Measurements from ENCODE around the gene GIGYF2.

Gene GIGYF2

GRCh38 chr2:232871835-232872736 lies 175.0 kb downstream of the GIGYF2 start:
- no peaks in the 10 kb centered on the region for H3K9me3 Mint-ChIP-seq
- no peak overlapping the region for H3K4me3 Mint-ChIP-seq
- H3K27ac Mint-ChIP-seq, result no peak overlapping the region
- peaks cover 9% of the 10 kb centered on the region for H3K27me3 Mint-ChIP-seq
- H3K36me3 Mint-ChIP-seq, result no peaks in the 10 kb centered on the region
- no peaks in the 10 kb centered on the region for H3K4me1 Mint-ChIP-seq

GRCh38 chr2:232872826-232873225 lies 175.7 kb downstream of the GIGYF2 start:
- Mint-ChIP-seq H3K27ac (no peak overlapping the region), H3K9me3 (no peaks in the 10 kb centered on the region), H3K36me3 (no peaks in the 10 kb centered on the region), H3K27me3 (peaks cover 11% of the 10 kb centered on the region), H3K4me3 (no peak overlapping the region), H3K4me1 (no peaks in the 10 kb centered on the region)

- Mint-ChIP-seq H3K36me3 (no peaks in the 10 kb centered on the region), H3K4me1 (no peaks in the 10 kb centered on the region), H3K4me3 (no peak overlapping the region), H3K9me3 (no peaks in the 10 kb centered on the region), H3K27me3 (peaks cover 13% of the 10 kb centered on the region), H3K27ac (no peak overlapping the region)
These were observed 176.3 kb downstream of the GIGYF2 start for GRCh38 chr2:232873292-232873908.

DNA sequence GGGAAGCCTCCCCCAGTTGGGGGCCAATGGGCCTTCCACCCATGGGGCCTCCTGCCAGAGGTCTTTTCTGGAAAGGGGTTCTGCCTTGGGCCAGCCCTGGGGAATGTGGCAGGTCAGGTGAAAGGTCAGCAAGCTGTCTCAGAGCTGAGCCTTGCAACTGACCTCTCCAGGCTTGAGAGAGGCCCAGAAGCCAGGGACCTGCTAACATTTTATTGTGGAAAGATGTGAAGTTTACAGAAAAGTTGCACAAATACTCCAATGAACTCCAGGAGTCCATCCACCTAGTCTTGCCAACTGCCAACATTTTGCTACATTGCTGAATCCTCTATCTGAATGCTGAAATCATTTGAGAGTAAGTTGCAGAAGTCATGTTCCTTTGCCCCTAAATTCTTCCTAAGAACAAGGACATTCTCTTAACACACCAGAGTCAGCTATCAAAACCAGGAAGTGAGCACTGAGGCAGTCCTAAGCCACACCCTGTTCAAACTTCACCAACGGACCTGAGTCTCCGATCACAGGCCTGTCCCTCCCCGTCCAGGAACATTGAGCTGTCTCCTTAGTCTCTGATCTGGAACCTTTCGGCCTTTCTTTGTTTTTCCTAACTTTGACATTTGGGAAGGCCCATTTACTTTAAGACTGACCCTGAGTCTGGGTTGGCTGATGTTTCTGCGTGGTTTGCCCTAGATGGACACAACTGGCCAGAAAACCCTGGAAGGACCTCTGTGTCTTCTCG lies 176.9 kb downstream of the GIGYF2 start:
- H3K27ac Mint-ChIP-seq, result no peak overlapping the region
- H3K4me3 Mint-ChIP-seq, result no peak overlapping the region
- no peaks in the 10 kb centered on the region for H3K9me3 Mint-ChIP-seq

DNA sequence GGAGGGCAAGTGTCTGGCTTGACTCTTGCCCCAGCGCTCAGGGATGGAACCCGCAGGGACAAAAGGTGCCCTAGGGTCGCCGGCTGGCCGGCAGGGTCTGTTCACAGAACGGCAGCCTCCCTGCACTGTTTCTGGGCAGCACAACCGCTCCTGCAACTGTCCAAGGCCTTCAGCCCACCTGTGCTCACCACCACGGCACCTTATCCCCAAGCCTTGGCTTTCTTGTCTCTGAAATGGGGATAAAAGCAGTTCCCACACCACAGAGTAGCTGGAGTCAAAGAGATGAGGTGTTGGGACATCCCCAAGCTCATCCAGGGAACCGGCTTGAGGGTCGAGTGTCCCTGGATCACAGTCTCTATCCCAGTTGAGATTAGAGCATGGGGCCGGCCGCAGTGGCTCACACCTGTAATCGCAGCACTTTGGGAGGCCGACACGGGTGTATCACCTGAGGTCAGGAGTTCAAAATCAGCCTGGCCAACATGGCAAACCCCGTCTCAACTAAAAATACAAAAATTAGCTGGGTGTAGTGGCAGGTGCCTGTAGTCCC lies 177.6 kb downstream of the GIGYF2 start:
- H3K27me3 Mint-ChIP-seq, result peaks cover 13% of the 10 kb centered on the region
- H3K9me3 Mint-ChIP-seq, result no peaks in the 10 kb centered on the region
- H3K4me1 Mint-ChIP-seq, result no peaks in the 10 kb centered on the region
- no peak overlapping the region for H3K27ac Mint-ChIP-seq
- H3K36me3 Mint-ChIP-seq, result no peaks in the 10 kb centered on the region
- H3K4me3 Mint-ChIP-seq, result peak overlapping the region; percentile 23

More for the DNA sequence above, 176.9 kb downstream of the GIGYF2 start:
- Mint-ChIP-seq H3K4me1 (no peaks in the 10 kb centered on the region), H3K27me3 (peaks cover 13% of the 10 kb centered on the region), H3K36me3 (no peaks in the 10 kb centered on the region)

- no peaks in the 10 kb centered on the region for H3K9me3 Mint-ChIP-seq
- H3K4me1 Mint-ChIP-seq, result no peaks in the 10 kb centered on the region
- H3K27ac Mint-ChIP-seq, result no peak overlapping the region
- peak overlapping the region; percentile 23 for H3K4me3 Mint-ChIP-seq
- H3K27me3 Mint-ChIP-seq, result peaks cover 13% of the 10 kb centered on the region
- no peaks in the 10 kb centered on the region for H3K36me3 Mint-ChIP-seq
These were observed 178.4 kb downstream of the GIGYF2 start for GRCh38 chr2:232875256-232876121.

DNA sequence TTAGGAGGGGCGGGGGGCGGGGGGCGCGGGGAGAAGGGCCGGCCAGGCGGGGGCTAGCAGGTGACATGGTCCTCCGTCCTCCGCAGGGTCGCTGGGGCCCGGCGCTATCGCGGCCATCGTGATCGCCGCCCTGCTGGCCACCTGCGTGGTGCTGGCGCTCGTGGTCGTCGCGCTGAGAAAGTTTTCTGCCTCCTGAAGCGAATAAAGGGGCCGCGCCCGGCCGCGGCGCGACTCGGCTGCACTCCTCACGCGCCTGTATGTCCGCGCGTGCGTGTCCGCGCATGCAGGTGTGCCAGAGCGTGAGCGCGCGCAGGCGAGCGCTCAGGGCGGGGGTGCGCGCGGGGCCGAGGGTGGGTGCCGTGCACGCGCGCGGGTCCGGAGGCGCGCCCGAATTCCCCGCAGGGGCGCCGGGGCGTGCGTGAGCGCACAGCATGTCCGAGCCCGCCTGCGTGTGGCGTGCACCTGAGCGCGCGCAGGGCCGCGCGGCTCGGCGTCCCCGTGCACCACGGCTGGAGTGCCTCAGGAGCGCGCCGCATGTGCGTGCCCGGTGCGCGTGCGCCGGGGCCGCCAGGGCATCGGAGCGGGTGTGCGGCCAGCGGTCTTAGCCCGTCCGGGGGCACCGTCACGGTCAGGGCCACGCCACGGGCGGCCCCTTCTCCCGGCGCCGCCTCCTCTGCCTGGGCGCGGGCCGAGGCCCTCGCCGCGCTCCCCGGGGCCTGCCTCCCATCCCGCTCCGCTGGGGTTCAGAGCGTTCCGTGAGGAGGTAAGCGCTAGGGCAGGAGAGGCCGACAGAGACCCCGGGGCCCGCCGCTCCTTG lies 179.2 kb downstream of the GIGYF2 start:
- H3K4me1 Mint-ChIP-seq, result no peaks in the 10 kb centered on the region
- H3K27ac Mint-ChIP-seq, result no peak overlapping the region
- peaks cover 13% of the 10 kb centered on the region for H3K27me3 Mint-ChIP-seq
- H3K9me3 Mint-ChIP-seq, result no peaks in the 10 kb centered on the region
- H3K36me3 Mint-ChIP-seq, result no peaks in the 10 kb centered on the region
- peak overlapping the region; percentile 44 for H3K4me3 Mint-ChIP-seq

- Mint-ChIP-seq H3K27me3 (peaks cover 13% of the 10 kb centered on the region), H3K9me3 (no peaks in the 10 kb centered on the region), H3K27ac (no peak overlapping the region), H3K4me3 (no peak overlapping the region), H3K36me3 (no peaks in the 10 kb centered on the region), H3K4me1 (no peaks in the 10 kb centered on the region)
These were observed 179.9 kb downstream of the GIGYF2 start for GRCh38 chr2:232876978-232877441.

DNA sequence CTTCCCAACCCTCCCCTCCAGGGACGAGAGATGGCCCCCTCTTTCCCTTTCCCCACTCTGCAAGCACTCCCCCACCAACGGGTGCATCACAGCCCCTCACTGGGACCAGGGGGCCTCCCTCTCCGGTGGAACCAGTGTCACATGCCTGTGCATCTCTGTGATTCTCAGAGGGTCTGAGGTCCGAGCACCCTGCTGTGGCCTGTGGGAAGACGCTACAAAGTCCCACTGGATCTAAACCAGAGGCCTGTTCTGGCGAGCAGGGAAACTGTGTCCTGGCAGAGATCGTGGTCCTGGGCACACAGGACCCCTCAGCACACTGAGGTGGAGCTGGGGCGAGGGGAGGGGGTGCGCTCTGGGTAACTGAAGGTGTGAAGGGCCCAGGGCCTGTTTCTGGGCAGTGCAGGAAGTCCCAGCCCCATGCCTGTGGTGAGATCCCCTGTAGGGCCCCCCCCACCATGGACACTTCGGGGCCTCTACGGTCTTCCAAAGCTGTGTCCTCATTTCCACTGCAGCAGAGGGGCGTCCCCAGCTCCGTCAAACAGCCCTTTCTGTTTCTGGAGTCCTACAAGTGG lies 180.9 kb downstream of the GIGYF2 start:
- Mint-ChIP-seq H3K36me3 (no peaks in the 10 kb centered on the region), H3K27me3 (peaks cover 13% of the 10 kb centered on the region), H3K9me3 (no peaks in the 10 kb centered on the region), H3K4me1 (no peaks in the 10 kb centered on the region), H3K4me3 (no peak overlapping the region), H3K27ac (no peak overlapping the region)

GRCh38 chr2:232878855-232879617 lies 181.9 kb downstream of the GIGYF2 start:
- H3K4me3 Mint-ChIP-seq, result no peak overlapping the region
- no peaks in the 10 kb centered on the region for H3K4me1 Mint-ChIP-seq
- H3K36me3 Mint-ChIP-seq, result no peaks in the 10 kb centered on the region
- H3K27ac Mint-ChIP-seq, result no peak overlapping the region
- H3K9me3 Mint-ChIP-seq, result no peaks in the 10 kb centered on the region
- H3K27me3 Mint-ChIP-seq, result peaks cover 13% of the 10 kb centered on the region

- Mint-ChIP-seq H3K4me3 (no peak overlapping the region), H3K27ac (no peak overlapping the region), H3K4me1 (no peaks in the 10 kb centered on the region), H3K36me3 (no peaks in the 10 kb centered on the region), H3K9me3 (no peaks in the 10 kb centered on the region), H3K27me3 (peaks cover 10% of the 10 kb centered on the region)
These were observed 182.7 kb downstream of the GIGYF2 start for GRCh38 chr2:232879618-232880494.

GRCh38 chr2:232880764-232881351 lies 183.7 kb downstream of the GIGYF2 start:
- Mint-ChIP-seq H3K4me1 (no peaks in the 10 kb centered on the region), H3K4me3 (no peak overlapping the region), H3K9me3 (no peaks in the 10 kb centered on the region), H3K36me3 (no peaks in the 10 kb centered on the region), H3K27ac (no peak overlapping the region), H3K27me3 (peaks cover 4% of the 10 kb centered on the region)

Measured in activated naive CD4-positive, alpha-beta T cell treated with anti-CD3 and anti-CD28 coated beads, Interleukin-2, amount 50 U/mL, for 24 hours (primary cell).